Activated B cell treated with CpG ODN at 0.5 μM for 24 hours (primary cell): ENCODE data around the gene OSGEP. TPM values are rescaled to one million over a fixed set of nuclear protein-coding genes. Genes with fewer than 3 reads are reported as not detected.

Source experiments
- total RNA-seq: library from RNA; stranded (reverse); gene quantifications from 2 replicates; pipeline ENCODE4 v1.2.3, GENCODE V29; 2022

The OSGEP gene
- total RNA-seq, 1 donor from 2014 or later, result 112 TPM

Other genes with a start within 250 kb of the OSGEP start
- not detected in 2 replicates for gene OR11H6, start 231.1 kb downstream of the OSGEP start, total RNA-seq
- gene OR11H7, start 225.8 kb downstream of the OSGEP start, total RNA-seq, result not detected in 2 replicates
- gene OR11H4, start 215.5 kb downstream of the OSGEP start, total RNA-seq, result not detected in 2 replicates
- gene TTC5, start 148.9 kb downstream of the OSGEP start, total RNA-seq, result 25.0 and 32.7 TPM in 2 replicates
- 34.0 and 35.3 TPM in 2 replicates for gene CCNB1IP1, start 121.5 kb downstream of the OSGEP start, total RNA-seq
- 17.1 and 19.5 TPM in 2 replicates for gene PARP2, start 111.2 kb downstream of the OSGEP start, total RNA-seq
- gene TEP1, start 41.3 kb downstream of the OSGEP start, total RNA-seq, result 99.0 and 120 TPM in 2 replicates
- 0.42 and 0.53 TPM in 2 replicates for gene KLHL33, start 18.6 kb downstream of the OSGEP start, total RNA-seq
- 215 and 231 TPM in 2 replicates for gene APEX1, start 414 bp upstream of the OSGEP start, total RNA-seq
- 84.8 and 87.3 TPM in 2 replicates for gene PIP4P1, start 6.6 kb upstream of the OSGEP start, total RNA-seq
- 87.2 and 88.0 TPM in 2 replicates for gene PNP, start 14.6 kb upstream of the OSGEP start, total RNA-seq
- 0.32 and 0.73 TPM in 2 replicates for gene RNASE10, start 50.7 kb upstream of the OSGEP start, total RNA-seq
- not detected in 2 replicates for gene RNASE9, start 106.2 kb upstream of the OSGEP start, total RNA-seq
- gene RNASE11, start 133.2 kb upstream of the OSGEP start, total RNA-seq, result not detected in 2 replicates
- not detected in 2 replicates for gene RNASE12, start 136.6 kb upstream of the OSGEP start, total RNA-seq
- gene OR6S1, start 186.9 kb upstream of the OSGEP start, total RNA-seq, result not detected in 2 replicates
- gene RNASE4, start 229.7 kb upstream of the OSGEP start, total RNA-seq, result 0.20 and 1.0 TPM in 2 replicates
- 1.1 TPM in 1 of 2 replicates, not detected in the other for gene ANG, start 234.0 kb upstream of the OSGEP start, total RNA-seq